Measurements from ENCODE around the gene LYST.

- TF ChIP-seq CTCF (IDR thresholded peaks at IDR 0.05): no peak
- TF ChIP-seq POLR2AphosphoS5 (IDR thresholded peaks at IDR 0.05): peak; percentile 22
- TF ChIP-seq POLR2A (IDR thresholded peaks at IDR 0.05): no peak
Measured at GRCh38 chr1:235781807-235782206, 84.9 kb downstream of the LYST start.

Data from prostate gland (tissue), 2 donors.